Right lobe of liver (tissue), 4 donors: ENCODE measurements around the gene ALDH1A1.

Experiments
- POLR2A ChIP-seq: fragments of 450-650 bp; IDR thresholded peaks from one replicate; pipeline ENCODE4 v1.6.1; 2017; ENCODE audit warnings: antibody characterized with exemption, mild to moderate bottlenecking
- TF ChIP-seq, protein P1 (sequence below), 4 donors: fragments of 200-600 bp in 3 of 4; fragments of 450-650 bp in 1 of 4; IDR thresholded peaks; one replicate each; pipeline versions ENCODE4 v1.5.1 to v1.8.0; 2016 to 2022; ENCODE audit warnings: antibody characterized with exemption in 4 of 4, mild to moderate bottlenecking in 2 of 4
- donor health status: DM: no; HTN: no; CAD: no.
- donor health status: DM: no; HTN: no; CAD: no.
- donor health status: DM: no; HTN: yes; CAD: no.

DNA sequence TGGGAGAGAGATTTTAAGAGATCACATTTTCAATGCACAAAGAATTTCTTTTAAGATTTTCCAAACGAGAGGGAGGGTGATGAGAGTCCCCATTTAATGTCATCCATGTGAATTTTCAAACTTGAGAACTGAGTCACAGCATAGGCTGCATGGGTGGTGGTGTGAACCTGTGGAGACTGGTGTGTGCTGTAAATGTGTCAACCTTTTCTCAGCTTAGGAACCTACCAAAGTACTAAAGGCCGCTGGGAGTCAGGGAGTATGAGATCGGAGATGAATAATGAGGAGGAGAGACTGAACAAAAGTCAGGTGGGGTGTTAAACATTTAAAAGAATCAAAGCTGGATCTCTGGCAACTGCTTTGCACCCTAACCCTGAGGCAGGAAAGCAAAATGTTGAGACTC lies 7.5 kb downstream of the ALDH1A1 start:
- TF ChIP-seq, protein P1, sequence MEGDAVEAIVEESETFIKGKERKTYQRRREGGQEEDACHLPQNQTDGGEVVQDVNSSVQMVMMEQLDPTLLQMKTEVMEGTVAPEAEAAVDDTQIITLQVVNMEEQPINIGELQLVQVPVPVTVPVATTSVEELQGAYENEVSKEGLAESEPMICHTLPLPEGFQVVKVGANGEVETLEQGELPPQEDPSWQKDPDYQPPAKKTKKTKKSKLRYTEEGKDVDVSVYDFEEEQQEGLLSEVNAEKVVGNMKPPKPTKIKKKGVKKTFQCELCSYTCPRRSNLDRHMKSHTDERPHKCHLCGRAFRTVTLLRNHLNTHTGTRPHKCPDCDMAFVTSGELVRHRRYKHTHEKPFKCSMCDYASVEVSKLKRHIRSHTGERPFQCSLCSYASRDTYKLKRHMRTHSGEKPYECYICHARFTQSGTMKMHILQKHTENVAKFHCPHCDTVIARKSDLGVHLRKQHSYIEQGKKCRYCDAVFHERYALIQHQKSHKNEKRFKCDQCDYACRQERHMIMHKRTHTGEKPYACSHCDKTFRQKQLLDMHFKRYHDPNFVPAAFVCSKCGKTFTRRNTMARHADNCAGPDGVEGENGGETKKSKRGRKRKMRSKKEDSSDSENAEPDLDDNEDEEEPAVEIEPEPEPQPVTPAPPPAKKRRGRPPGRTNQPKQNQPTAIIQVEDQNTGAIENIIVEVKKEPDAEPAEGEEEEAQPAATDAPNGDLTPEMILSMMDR (IDR thresholded peaks at IDR 0.05): no peak
- TF ChIP-seq POLR2A: no peak
